ENCODE measurements around the gene PROS1.

The PROS1 gene

DNA sequence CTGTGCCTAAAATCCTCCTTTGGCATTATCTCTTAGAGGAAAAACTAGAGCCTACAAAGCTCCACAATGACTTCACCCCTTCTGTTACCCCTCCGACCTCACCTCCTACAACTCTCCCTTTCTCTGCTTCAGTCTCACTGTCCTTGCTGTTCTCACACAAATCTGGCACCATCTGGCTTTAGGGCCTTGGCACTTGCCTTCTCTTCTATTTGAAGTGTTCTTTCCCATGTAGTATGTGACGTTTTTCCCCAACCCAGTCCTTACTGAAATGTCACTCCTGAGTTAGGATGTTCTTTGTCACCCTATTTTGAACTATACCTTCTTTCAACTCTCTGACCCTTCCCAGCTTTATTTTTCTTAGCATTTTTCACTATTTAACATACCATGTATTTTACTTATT, 46.0 kb upstream of the PROS1 start (continued):
- TF ChIP-seq PPARA (CRISPR knock-in tag; IDR thresholded peaks at IDR 0.05; ENCODE audit: borderline replicate concordance), result no peak

- no peak for TF ChIP-seq TOX (CRISPR knock-in tag; IDR thresholded peaks at IDR 0.05; ENCODE audit: borderline replicate concordance)
- TF ChIP-seq ESRRG (CRISPR knock-in tag; IDR thresholded peaks at IDR 0.05), result no peak
- TF ChIP-seq, protein P1, sequence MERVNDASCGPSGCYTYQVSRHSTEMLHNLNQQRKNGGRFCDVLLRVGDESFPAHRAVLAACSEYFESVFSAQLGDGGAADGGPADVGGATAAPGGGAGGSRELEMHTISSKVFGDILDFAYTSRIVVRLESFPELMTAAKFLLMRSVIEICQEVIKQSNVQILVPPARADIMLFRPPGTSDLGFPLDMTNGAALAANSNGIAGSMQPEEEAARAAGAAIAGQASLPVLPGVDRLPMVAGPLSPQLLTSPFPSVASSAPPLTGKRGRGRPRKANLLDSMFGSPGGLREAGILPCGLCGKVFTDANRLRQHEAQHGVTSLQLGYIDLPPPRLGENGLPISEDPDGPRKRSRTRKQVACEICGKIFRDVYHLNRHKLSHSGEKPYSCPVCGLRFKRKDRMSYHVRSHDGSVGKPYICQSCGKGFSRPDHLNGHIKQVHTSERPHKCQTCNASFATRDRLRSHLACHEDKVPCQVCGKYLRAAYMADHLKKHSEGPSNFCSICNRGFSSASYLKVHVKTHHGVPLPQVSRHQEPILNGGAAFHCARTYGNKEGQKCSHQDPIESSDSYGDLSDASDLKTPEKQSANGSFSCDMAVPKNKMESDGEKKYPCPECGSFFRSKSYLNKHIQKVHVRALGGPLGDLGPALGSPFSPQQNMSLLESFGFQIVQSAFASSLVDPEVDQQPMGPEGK (CRISPR knock-in tag; IDR thresholded peaks at IDR 0.05; ENCODE audit: borderline replicate concordance), result no peak
- TF ChIP-seq, protein P2, sequence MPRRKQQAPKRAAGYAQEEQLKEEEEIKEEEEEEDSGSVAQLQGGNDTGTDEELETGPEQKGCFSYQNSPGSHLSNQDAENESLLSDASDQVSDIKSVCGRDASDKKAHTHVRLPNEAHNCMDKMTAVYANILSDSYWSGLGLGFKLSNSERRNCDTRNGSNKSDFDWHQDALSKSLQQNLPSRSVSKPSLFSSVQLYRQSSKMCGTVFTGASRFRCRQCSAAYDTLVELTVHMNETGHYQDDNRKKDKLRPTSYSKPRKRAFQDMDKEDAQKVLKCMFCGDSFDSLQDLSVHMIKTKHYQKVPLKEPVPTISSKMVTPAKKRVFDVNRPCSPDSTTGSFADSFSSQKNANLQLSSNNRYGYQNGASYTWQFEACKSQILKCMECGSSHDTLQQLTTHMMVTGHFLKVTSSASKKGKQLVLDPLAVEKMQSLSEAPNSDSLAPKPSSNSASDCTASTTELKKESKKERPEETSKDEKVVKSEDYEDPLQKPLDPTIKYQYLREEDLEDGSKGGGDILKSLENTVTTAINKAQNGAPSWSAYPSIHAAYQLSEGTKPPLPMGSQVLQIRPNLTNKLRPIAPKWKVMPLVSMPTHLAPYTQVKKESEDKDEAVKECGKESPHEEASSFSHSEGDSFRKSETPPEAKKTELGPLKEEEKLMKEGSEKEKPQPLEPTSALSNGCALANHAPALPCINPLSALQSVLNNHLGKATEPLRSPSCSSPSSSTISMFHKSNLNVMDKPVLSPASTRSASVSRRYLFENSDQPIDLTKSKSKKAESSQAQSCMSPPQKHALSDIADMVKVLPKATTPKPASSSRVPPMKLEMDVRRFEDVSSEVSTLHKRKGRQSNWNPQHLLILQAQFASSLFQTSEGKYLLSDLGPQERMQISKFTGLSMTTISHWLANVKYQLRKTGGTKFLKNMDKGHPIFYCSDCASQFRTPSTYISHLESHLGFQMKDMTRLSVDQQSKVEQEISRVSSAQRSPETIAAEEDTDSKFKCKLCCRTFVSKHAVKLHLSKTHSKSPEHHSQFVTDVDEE (CRISPR knock-in tag; IDR thresholded peaks at IDR 0.05), result no peak
- TF ChIP-seq ZNF565 (CRISPR knock-in tag; conservative IDR thresholded peaks at IDR 0.05; ENCODE audit: low read depth), result no peak
- no peak for TF ChIP-seq ARNTL (CRISPR knock-in tag; IDR thresholded peaks at IDR 0.05; ENCODE audit: borderline replicate concordance, low read depth)
- no peak for TF ChIP-seq GLIS3 (CRISPR knock-in tag; IDR thresholded peaks at IDR 0.05)
- no peak for TF ChIP-seq OSR1 (CRISPR knock-in tag; IDR thresholded peaks at IDR 0.05)
- TF ChIP-seq ZC3H10 (CRISPR knock-in tag; IDR thresholded peaks at IDR 0.05), result no peak
- TF ChIP-seq TCF4 (CRISPR knock-in tag; IDR thresholded peaks at IDR 0.05; ENCODE audit: borderline replicate concordance), result no peak
- no peak for TF ChIP-seq ISL1 (CRISPR knock-in tag; IDR thresholded peaks at IDR 0.05)
- no peak for TF ChIP-seq CSRNP3 (CRISPR knock-in tag; IDR thresholded peaks at IDR 0.05)
- TF ChIP-seq ZNF70 (CRISPR knock-in tag; IDR thresholded peaks at IDR 0.05), result no peak
- TF ChIP-seq, protein P3, sequence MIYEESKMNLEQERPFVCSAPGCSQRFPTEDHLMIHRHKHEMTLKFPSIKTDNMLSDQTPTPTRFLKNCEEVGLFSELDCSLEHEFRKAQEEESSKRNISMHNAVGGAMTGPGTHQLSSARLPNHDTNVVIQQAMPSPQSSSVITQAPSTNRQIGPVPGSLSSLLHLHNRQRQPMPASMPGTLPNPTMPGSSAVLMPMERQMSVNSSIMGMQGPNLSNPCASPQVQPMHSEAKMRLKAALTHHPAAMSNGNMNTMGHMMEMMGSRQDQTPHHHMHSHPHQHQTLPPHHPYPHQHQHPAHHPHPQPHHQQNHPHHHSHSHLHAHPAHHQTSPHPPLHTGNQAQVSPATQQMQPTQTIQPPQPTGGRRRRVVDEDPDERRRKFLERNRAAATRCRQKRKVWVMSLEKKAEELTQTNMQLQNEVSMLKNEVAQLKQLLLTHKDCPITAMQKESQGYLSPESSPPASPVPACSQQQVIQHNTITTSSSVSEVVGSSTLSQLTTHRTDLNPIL (CRISPR knock-in tag; IDR thresholded peaks at IDR 0.05; ENCODE audit: low read depth), result no peak
- TF ChIP-seq RARB (CRISPR knock-in tag; IDR thresholded peaks at IDR 0.05), result no peak
- ATAC-seq, result no peak
Measured at GRCh38 chr3:94015025-94015424, 41.3 kb upstream of the PROS1 start.

DNA sequence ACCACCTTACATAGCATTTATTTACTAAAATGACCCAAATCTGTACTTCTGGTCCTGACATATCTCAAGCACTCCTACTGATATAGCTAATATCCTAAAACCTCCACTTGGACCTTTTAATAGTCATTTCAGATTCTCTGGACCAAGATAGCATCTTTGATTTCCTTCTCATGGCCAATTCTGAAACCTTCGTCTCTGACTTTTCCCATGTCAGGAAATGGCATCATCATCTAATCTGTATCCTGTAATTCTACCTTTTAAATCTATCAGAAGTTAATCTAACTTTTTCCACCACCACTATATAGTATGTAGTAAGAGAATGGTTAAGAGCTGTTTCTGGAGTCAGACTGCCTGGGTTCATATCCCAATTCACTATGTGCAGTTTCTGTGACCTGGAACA, 38.5 kb upstream of the PROS1 start:
- no peak for ATAC-seq
- no peak for TF ChIP-seq TCF4 (CRISPR knock-in tag; IDR thresholded peaks at IDR 0.05; ENCODE audit: borderline replicate concordance)
- no peak for TF ChIP-seq ZFP30 (CRISPR knock-in tag; IDR thresholded peaks at IDR 0.05)
- TF ChIP-seq, protein P3 (CRISPR knock-in tag; IDR thresholded peaks at IDR 0.05; ENCODE audit: low read depth), result no peak
- TF ChIP-seq GLIS3 (CRISPR knock-in tag; IDR thresholded peaks at IDR 0.05), result no peak
- TF ChIP-seq, protein P2 (CRISPR knock-in tag; IDR thresholded peaks at IDR 0.05), result no peak
- no peak for TF ChIP-seq SNAI2 (CRISPR knock-in tag; IDR thresholded peaks at IDR 0.05)
- no peak for TF ChIP-seq RARB (CRISPR knock-in tag; IDR thresholded peaks at IDR 0.05)
- TF ChIP-seq, protein P4, sequence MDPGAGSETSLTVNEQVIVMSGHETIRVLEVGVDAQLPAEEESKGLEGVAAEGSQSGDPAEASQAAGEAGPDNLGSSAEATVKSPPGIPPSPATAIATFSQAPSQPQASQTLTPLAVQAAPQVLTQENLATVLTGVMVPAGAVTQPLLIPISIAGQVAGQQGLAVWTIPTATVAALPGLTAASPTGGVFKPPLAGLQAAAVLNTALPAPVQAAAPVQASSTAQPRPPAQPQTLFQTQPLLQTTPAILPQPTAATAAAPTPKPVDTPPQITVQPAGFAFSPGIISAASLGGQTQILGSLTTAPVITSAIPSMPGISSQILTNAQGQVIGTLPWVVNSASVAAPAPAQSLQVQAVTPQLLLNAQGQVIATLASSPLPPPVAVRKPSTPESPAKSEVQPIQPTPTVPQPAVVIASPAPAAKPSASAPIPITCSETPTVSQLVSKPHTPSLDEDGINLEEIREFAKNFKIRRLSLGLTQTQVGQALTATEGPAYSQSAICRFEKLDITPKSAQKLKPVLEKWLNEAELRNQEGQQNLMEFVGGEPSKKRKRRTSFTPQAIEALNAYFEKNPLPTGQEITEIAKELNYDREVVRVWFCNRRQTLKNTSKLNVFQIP (CRISPR knock-in tag; IDR thresholded peaks at IDR 0.05; ENCODE audit: borderline replicate concordance, low read depth), result no peak
- TF ChIP-seq ESRRG (CRISPR knock-in tag; IDR thresholded peaks at IDR 0.05), result no peak
- no peak for TF ChIP-seq ZC3H10 (CRISPR knock-in tag; IDR thresholded peaks at IDR 0.05)
- TF ChIP-seq ARNTL (CRISPR knock-in tag; IDR thresholded peaks at IDR 0.05; ENCODE audit: borderline replicate concordance, low read depth), result no peak
- no peak for TF ChIP-seq CSRNP3 (CRISPR knock-in tag; IDR thresholded peaks at IDR 0.05)
- TF ChIP-seq ZNF565 (CRISPR knock-in tag; conservative IDR thresholded peaks at IDR 0.05; ENCODE audit: low read depth), result no peak
- TF ChIP-seq ZNF8 (CRISPR knock-in tag; IDR thresholded peaks at IDR 0.05), result no peak
- TF ChIP-seq OSR1 (CRISPR knock-in tag; IDR thresholded peaks at IDR 0.05), result no peak
